HL-60/S4 (cell line): ENCODE results near the gene POM121C.
"Not testable (repeated sequence)": the region's sequence is repeated elsewhere in the genome, so short reads cannot be mapped to it uniquely, and the experiment has no call there.

Experiments used
- in situ Hi-C: fragments of 300-500 bp; cut with MboI; formaldehyde crosslinking; loops from 2 replicates; pipeline ENCODE4 v1.14.3; 2022; ENCODE audit warnings: low sequenced_read_pairs

Gene POM121C

DNA sequence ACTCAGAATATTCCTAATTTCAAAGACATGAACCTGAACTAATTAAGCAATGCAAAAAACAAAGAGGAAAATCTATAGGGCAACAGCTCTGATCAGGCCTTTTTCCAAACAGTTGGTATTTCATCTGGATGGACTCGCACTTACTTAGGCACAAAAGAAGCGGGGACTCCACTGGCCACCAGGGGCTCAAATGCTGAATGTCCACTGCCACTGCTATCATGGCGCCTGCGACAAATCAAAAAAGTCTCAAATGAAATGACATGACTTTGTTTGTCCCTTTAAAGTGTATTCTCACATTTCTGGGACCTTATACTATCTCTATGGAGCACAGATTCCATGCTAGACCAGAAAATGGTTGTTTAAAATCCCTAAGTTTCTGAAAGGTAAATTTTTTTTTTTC, 47.1 kb downstream of the POM121C start:
- in situ Hi-C loops: not testable (repeated sequence)

DNA sequence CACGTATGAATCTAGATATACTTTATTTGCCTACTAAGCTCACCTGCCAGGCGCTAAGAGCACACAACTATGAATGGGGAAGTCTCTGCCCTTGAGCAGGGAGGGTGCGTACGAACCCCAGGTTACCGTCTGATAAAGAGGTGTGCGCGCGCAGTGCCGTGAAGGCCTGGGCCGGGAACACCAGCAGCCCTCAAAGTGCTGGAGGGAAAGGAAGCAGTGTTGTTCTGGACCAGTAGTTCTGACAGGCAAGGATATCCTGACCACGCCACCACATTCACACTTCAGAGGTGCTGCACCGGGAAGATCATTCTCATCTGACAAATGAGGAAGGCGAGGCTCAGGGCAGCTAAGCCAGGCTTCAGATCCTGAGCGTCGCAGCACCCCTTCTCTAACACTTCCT, 62.6 kb downstream of the POM121C start:
- in situ Hi-C loops: not testable (repeated sequence)

DNA sequence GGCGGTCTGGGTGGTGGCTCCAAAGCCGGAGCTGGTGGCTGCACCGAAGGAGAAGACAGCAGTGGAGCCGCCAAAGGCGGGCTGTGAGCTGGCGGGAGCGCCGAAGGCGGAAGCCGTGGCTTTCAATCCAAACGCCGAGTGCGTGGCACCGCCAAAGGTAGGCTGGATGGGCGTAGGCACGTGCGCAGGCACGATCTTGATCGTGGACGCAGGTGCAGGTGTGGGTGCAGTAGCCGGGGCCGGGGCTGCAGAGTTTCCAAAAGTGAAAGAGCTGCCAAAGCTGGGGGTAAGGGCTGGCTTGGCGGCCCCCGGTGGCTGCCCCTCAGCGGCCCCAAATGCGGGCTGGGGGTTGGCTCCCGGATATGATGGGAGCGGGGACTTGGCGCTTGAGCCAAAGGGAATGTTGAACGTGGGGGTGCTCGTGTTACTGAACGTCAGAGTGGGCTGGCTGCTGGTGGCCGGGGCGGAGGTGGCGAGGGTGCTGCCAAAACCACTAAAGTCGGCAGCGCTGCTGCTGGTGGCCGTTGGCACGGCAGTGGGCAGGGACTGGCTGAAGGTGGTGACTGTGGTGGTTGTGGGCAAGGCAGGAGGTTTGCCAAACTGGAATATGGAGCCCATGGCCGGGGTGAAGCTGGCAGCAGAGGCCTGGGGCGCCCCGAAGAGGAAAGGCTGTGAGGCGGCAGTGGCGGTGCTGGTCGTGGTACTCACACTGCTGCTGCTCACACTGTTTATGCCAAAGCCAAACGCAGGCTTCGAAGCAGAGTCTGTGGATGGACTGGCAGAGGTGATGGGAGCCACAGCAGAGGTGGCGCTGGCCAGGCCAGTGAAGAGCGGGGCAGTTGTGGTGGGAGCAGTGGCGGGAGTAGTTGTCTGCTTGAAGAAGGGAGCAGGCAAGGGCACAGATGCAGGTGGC, 64.0 kb downstream of the POM121C start:
- in situ Hi-C loops: not testable (repeated sequence)

DNA sequence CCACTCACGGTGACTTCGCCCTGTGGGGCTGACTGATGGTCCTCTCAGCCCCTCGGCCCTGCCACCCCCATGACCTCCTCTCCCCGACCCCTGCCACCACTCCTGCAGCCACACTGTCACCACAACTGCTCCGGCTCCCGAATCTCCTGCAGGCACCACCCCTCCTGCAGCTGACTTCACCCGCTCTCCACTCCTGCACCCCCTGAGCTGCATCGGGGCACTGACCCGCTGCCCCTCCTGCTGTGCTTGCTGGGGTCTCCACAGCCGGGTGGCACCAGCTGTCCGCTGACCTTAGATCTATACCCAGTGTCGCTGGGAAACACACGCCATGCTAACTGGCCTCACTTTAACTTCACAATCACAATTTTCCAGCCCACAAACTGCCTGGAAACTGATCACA, 65.9 kb downstream of the POM121C start:
- in situ Hi-C loops: not testable (repeated sequence)

DNA sequence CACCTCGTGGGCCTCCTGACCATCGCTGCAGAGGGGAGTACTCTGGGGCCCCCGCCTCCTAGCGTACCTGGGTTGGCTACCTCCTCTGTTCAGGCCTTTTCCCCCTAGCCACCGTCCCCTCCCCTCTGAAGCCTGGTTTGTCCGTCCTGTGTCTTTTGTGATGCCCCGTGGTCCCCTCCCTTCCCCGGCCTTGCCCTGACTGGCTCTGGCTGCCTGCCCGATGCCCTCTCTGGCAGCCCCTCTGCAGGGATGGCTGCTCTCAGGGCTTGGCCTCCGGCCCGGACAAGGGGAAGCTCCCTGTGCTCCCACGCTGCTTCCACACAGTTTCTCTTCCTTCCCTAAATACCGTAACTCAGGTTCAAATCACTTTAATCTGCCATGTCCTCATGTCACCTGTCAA, 66.4 kb downstream of the POM121C start:
- in situ Hi-C loops: not testable (repeated sequence)

DNA sequence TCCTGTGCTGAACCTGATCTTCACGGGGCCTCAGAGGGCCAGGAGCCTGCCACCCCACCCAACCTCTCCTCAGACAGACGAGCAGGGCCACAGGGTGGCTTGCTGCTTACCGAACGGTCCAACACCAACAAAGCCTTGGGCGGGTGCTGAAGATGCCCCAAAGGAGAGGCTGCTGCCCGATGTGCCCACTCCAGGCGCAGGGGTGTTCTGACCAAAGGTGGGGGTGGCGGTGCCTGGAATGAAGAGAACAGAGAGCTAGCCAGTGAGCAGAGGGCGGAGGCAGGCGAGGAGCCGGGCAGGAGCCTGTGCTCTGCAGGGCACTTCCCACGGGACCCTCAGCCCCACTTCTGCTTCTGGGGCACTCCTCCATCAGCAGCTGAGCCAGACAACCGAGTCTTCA, 66.9 kb downstream of the POM121C start:
- in situ Hi-C loops: not testable (repeated sequence)

DNA sequence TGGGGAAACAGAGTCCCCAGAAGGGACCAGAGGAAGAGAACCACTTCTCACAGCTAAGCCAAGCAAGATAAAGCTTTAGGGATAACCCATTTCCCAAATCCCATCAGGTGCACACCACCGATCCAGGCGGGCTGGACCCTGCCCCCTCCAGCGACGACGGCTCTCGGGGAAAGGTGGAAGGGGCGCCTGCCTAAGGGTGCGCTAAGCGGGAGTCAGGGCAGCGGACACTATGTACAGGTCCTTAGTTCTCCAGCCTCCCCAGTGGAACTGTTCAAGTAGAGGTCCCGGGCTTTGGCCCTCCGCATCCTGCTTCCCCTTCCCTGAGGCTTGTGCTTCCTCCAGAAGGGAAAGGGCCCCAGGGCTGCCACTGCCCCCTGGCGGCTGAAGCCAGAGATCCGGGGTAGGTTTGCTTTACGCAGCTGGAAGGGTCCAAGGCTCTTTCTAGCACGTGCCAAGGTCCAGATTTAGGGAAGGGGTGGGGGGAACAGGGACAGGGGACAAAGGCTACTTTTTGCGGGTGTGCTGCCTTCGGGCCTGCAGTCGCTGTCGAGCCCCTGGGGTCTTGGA, 67.7 kb downstream of the POM121C start:
- in situ Hi-C loops: not testable (repeated sequence)

DNA sequence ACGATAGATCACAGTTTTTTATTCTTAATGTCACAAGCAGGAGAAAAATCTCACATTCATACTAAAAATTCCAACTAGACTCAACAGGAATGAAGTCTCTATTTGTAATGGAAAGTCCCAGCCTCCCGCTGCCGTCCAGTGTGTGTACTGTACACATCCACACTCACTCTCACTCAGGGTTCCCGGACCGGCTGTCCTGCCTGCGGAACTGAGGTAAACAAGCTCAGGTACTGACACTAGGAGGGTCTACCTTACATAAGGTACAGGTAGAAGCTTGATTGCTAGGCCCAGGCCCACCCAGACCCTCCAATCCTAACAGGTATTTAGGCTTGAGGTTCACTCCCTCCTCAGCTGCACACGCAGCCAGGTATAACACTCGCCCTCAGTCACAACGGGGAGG, 69.3 kb downstream of the POM121C start:
- in situ Hi-C loops: not testable (repeated sequence)

DNA sequence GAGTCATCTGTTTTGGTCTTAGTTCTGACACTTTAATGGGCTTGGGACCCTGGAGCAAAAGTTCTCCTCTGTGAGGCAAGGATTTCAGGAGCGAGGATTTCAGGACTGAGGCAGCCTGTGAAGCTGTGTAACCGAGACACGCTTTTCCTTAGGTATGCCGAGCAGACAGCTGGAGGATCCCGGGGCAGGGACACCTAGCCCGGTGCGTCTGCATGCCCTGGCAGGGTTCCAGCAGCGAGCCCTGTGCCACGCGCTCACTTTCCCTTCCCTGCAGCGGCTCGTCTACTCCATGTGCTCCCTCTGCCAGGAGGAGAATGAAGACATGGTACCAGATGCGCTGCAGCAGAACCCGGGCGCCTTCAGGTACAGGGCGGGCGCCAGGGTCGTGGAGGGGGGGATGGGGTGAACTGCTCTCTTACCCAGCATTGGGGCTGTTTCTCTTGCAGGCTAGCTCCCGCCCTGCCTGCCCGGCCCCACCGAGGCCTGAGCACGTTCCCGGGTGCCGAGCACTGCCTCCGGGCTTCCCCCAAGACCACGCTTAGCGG, 70.2 kb downstream of the POM121C start:
- in situ Hi-C loops: not testable (repeated sequence)

DNA sequence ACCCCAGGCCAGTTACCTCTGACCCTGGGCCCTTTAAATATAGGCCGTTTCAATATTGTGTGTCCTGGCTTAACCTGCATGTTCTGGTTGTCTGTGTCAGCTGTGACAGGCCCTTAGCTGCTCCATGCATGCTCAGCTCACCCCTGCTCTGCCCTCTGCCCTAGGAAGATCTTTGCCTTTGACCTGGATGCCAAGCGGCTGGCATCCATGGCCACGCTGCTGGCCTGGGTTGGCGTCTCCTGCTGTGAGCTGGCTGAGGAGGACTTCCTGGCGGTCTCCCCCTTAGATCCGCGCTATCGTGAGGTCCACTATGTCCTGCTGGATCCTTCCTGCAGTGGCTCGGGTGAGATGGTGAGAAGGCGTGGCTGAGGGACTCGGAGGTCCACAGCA, 70.7 kb downstream of the POM121C start:
- in situ Hi-C loops: not testable (repeated sequence)

DNA sequence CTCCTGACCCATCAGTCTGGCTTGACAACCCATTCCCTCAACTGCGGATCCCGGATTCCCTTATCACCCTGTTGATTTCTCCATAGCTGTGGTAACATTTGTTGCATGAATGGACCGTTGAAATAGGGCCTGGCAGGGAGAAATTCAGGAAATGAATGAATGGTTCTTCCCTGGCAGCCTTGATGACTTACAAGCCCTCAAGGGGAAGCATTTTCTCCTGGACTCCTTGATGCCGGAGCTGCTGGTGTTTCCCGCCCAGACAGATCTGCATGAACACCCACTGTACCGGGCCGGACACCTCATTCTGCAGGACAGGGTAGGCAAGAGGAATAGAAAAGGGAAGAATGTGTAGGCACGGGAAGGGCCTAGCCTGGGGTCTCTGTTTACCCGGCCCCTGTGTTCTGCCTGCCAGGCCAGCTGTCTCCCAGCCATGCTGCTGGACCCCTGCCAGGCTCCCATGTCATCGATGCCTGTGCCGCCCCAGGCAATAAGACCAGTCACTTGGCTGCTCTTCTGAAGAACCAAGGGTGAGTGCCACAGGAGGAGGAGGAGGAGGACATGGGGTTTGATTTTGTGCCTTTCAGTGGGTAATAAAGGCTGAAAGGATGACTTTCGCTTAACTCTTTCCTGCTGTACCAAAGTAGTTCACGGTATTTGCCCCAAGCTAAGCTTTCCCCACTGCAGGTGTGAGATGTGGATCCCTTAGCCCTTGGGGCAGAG, 71.2 kb downstream of the POM121C start:
- in situ Hi-C loops: not testable (repeated sequence)

DNA sequence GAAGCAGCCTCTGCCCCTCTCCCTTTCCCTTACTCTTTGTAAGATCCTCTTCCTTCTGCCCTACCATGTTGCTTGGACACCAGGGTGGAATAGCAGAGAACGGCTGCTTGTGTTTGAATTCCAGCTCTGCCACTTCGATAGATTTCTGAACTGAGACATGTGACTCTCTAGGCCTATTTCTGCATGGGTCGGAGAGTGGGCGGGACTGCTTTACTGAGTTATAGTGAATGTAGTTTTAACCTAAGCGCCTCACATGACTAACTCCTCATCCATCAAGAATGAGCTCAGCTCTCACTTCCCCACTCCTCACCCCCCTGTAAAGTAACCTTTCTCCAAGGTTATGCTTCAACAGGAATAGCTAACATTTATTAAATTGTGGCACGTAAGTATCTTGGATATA, 71.9 kb downstream of the POM121C start:
- in situ Hi-C loops: not testable (repeated sequence)

DNA sequence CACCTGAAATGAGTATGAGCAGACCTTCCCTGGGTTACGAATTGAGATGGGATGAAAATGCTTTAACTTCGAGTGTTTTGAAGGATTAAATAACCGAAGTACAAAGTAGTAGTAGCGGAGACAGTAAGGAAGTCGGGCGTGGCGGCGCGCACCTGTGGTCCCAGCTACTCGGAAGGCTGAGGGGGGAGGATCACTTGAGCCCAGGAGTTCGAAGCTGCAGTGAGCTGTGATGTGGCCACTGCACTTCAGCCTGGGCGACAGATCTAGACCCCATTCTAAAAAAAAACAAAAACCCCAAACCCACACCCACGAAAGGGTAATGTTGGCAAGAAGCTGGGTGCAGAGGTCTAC, 75.3 kb downstream of the POM121C start:
- in situ Hi-C loops: not testable (repeated sequence)

DNA sequence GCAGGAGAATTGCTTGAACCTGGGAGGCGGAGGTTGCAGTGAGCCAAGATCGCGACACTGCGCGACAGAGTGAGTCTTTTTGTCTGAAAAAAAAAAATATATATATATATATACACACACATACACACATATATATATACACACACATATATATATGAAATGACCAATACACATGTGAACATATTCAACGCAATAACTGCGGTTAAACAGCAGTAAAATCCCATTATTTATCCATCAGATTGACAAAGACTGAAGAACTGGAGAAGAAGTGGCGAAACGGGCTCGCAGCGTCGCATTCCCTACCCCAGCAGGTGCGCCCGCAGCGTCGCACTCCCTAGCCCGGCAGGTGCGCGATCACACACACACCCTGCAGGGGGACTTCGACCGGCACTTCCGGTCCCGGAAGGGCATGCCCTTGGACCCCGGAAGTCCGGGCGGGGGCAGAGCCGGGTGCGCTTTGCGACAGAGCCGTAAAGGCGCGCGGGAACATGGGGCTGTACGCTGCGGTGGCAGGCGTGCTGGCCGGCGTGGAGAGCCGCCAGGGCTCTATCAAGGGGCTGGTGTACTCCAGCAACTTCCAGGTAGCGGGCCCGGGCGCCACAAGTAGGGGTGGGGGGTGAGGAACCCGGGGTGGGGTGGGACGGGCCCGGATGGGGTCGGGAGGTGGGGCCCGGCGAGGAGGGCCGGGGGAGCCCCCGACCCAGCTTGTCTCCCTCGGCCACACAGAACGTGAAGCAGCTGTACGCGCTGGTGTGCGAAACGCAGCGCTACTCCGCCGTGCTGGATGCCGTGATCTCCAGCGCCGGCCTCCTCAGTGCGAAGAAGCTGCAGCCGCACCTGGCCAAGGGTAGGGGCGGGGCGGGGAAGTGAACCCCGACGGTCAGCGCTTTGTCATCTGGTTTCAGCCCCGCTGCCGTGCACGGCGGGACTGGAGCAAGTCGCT, 75.9 kb downstream of the POM121C start:
- in situ Hi-C loops: not testable (repeated sequence)

DNA sequence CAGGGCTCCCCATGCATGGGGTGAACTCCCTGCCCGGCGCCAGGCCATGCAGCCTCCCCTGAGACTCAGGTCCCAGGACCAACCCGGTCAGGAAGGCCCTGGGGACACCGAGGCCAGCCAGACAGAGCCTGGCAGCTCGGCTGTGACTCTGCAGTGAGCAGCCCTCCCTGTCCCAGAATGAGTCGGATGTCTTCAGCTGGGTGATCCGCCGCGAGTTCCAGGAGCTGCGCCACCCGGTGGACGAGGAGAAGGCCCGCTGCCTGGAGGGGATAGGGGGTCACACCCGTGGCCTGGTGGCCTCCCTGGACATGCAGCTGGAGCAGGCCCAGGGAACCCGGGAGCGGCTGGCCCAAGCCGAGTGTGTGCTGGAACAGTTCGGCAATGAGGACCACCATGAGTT, 81.4 kb downstream of the POM121C start:
- in situ Hi-C loops: not testable (repeated sequence)

DNA sequence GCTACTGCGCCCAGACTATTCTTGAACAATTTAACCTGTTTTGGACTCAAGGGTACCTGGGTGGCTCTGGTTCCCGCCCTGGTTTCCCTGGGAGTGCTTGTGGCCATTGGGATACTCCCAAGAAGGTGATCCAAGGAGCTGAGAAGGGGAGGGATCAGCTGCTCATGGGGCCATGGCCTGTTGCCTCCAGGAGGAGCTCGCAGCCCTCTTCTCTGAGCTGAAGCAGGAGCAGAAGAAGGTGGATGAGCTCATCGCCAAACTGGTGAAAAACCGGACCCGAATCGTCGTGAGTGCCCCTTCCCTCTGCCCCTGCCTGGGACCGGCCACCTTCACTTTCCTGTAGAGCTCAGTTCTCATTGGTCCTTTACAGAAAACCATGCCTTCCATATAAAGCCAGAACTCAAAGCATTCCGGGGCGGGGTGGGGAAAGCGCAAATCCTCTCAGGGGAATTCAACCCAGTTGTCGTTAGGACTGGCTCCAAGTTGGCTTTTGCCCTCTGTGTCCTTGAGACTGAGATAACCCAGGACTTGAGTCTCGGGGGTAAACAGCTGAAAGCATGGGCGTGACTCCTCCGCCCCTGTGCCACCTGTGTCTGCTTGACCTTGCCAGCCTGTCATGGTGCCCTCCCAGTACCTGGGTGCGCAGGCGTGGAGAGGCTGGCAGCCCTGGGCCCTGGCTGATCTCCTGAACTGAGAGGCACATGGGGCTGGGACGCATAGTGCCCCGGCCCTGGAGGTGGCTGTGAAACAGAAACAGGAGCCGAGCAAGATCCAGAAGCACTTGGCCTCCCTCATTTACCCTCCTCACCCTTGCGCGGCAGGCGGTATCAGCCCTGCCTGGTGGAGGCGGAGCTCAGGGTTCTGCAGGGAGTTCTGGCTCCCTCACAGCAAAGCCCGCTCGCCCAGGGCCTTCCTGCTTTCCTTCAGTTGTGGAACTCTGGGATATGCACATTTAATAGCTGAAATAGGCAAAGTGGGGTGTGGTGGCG, 82.3 kb downstream of the POM121C start:
- in situ Hi-C loops: not testable (repeated sequence)

DNA sequence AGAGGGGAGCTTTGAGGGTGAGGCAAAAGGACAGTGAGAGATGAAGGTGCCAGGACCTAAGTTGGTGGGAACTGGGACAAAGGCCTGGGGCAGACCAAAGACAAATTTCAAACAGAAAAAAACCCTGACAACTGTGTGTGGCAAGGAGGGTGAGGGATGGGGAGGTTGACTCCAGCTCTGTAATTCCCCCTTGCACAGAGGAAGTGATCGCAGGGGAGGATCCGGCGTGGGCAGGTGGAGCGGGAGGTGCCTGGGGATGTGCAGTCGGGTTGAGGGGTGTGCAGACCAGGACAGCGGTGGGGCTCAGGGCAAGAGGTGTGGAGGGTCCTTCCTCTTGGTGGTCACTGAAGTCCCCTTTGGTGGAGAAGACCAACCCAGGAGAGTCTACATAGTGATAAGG, 85.5 kb downstream of the POM121C start:
- in situ Hi-C loops: not testable (repeated sequence)

DNA sequence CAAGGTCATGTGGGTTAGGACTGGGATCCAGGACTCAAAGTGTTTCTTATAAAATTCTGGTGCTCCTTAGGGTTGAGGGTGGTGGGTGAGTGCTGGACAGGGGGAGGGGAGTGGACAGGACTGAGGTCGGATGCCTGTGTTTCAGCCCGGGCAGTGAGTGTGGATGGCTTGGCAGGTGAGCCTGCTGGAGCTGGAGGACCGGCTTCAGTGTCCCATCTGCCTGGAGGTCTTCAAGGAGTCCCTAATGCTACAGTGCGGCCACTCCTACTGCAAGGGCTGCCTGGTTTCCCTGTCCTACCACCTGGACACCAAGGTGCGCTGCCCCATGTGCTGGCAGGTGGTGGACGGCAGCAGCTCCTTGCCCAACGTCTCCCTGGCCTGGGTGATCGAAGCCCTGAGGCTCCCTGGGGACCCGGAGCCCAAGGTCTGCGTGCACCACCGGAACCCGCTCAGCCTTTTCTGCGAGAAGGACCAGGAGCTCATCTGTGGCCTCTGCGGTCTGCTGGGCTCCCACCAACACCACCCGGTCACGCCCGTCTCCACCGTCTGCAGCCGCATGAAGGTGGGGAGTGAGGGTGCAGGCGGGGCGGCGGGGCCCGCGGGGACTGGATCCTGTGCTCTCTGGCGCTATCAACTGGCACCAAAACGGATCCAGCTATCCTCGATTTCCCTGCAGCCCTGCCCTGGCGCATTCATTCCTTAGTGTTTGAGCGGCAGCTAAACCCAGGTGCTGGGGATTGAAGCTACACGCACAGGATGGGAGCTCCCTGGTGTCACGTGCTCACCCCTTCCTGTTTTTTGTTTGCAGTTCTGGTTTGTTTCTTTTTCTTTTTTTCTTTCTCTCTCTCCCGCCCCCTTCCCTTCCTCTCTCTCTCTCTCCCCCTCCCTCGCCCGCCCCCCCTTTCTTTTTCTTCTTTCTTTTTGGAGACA, 87.1 kb downstream of the POM121C start:
- in situ Hi-C loops: not testable (repeated sequence)
